ENCODE results near the gene CASP10.

Gene CASP10

GRCh38 chr2:201275069-201275468 lies 92.1 kb downstream of the CASP10 start:
- H3K4me3 ChIP-seq (ENCODE audit: control insufficient read depth, low read depth, low read length), result no peak overlapping the region
- TF ChIP-seq, protein P1, sequence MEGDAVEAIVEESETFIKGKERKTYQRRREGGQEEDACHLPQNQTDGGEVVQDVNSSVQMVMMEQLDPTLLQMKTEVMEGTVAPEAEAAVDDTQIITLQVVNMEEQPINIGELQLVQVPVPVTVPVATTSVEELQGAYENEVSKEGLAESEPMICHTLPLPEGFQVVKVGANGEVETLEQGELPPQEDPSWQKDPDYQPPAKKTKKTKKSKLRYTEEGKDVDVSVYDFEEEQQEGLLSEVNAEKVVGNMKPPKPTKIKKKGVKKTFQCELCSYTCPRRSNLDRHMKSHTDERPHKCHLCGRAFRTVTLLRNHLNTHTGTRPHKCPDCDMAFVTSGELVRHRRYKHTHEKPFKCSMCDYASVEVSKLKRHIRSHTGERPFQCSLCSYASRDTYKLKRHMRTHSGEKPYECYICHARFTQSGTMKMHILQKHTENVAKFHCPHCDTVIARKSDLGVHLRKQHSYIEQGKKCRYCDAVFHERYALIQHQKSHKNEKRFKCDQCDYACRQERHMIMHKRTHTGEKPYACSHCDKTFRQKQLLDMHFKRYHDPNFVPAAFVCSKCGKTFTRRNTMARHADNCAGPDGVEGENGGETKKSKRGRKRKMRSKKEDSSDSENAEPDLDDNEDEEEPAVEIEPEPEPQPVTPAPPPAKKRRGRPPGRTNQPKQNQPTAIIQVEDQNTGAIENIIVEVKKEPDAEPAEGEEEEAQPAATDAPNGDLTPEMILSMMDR (conservative IDR thresholded peaks at IDR 0.05; ENCODE audit: control insufficient read depth, insufficient read depth, low read depth, low read length), result no peak
- no peak for DNase-seq (ENCODE audit: low read depth)

DNA sequence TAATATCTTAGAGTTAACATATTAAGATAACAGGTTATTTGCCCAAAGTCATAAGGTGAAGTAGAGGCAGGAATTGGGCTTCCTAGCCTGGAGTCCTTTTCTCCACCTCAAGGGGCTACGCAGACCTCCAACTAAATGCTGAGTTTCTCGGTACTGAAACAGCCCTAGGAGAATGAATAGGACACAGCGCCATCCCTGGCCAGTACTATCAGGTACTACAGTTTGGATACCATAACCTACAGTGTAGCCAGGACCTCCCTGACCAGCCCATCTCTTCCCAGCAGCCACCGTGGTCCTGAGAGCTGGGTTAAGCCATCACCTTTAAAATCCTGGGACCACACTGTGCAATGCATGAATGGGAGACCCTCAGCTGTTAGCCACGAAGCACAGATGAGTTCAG lies 93.0 kb downstream of the CASP10 start:
- no peak overlapping the region for H3K4me3 ChIP-seq (ENCODE audit: control insufficient read depth, low read depth, low read length)
- TF ChIP-seq, protein P1 (conservative IDR thresholded peaks at IDR 0.05; ENCODE audit: control insufficient read depth, insufficient read depth, low read depth, low read length), result no peak
- no peak for DNase-seq (ENCODE audit: low read depth)

DNA sequence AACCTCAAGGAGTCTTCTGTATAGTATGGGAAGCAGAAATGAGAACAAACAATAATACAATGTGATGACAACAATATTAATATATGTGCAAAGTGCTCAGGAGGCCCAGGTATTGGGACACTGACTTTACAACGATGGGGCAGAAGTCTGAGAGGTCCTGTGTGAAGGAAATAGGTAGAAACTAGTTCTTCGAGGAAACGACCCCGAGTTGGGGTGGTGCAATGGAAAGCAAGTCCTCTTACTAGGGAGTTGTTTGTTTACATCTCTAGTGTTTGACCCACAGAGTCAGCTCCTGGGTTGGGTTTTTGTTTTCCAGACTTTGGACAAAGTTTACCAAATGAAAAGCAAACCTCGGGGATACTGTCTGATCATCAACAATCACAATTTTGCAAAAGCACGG lies 93.6 kb downstream of the CASP10 start:
- no peak overlapping the region for H3K4me3 ChIP-seq (ENCODE audit: control insufficient read depth, low read depth, low read length)
- no peak for DNase-seq (ENCODE audit: low read depth)
- TF ChIP-seq, protein P1 (conservative IDR thresholded peaks at IDR 0.05; ENCODE audit: control insufficient read depth, insufficient read depth, low read depth, low read length), result no peak

Measured in fibroblast of mammary gland (primary cell).